Panc1 (cell line): Measurements from ENCODE around the gene TMEM109. TPM values are rescaled to one million over a fixed set of nuclear protein-coding genes. Genes with fewer than 3 reads are reported as not detected.

Experiments
- ATAC-seq: fragments of 200-7000 bp; cut with Tn5 transposase; 2 replicates; pipeline ENCODE4 v1.9.1; 2020; ENCODE audit warnings: mild to moderate bottlenecking, moderate library complexity
- BruUV-seq: library from RNA; stranded (reverse); fragments of 400-500 nt; replicated peaks from 2 replicates; lab custom pipeline; 2021; lab: Mats Ljungman, UMichigan
- CTCF ChIA-PET: fragments of 300-600 bp; sonication (Branson Sonifier 250); formaldehyde crosslinking; loops from one replicate; lab custom pipeline; 2022; ENCODE audit warnings: antibody characterized with exemption; lab: Charles Lee
- POLR2A ChIA-PET: fragments of 300-600 bp; sonication (Branson Sonifier 250); formaldehyde crosslinking; loops from one replicate; lab custom pipeline; 2022; ENCODE audit warnings: antibody characterized with exemption; lab: Charles Lee
- DNase-seq: peaks from one replicate; pipeline ENCODE4 v3.0.0-alpha.2; 2010; ENCODE audit warnings: low read depth, low spot score
- H3K27ac ChIP-seq: 2 replicates; pipeline ENCODE4 v1.5.1; 2011; ENCODE audit warnings: mild to moderate bottlenecking, low read length, inconsistent platforms
- H3K27me3 ChIP-seq: fragments of 200-500 bp; sonication (Bioruptor generic); 2 replicates; pipeline ENCODE4 v1.6.0; 2014; ENCODE audit warnings: low read length, inconsistent platforms; ENCODE audit not compliant: control insufficient read depth, insufficient read depth
- H3K36me3 ChIP-seq: fragments of 200-500 bp; sonication (Bioruptor generic); 2 replicates; pipeline ENCODE4 v1.5.1; 2014; ENCODE audit warnings: inconsistent platforms, mild to moderate bottlenecking, low read length, moderate library complexity; ENCODE audit not compliant: control insufficient read depth, insufficient read depth
- H3K4me1 ChIP-seq: 2 replicates; pipeline ENCODE4 v1.5.1; 2011; ENCODE audit warnings: inconsistent platforms, mild to moderate bottlenecking, low read length, moderate library complexity; ENCODE audit not compliant: control insufficient read depth, insufficient read depth
- H3K4me3 ChIP-seq, 2 experiments: 2 replicates each; pipeline ENCODE4 v1.5.1; 2011 to 2012; ENCODE audit warnings: low read depth in 2 of 2, low read length in 2 of 2, mild to moderate bottlenecking in 2 of 2, inconsistent platforms in 1 of 2, moderate library complexity in 1 of 2
- H3K9me3 ChIP-seq: fragments of 200-500 bp; sonication (Bioruptor generic); 2 replicates; pipeline ENCODE4 v1.5.1; 2014; ENCODE audit warnings: low read depth, mild to moderate bottlenecking, inconsistent platforms, low read length, moderate library complexity; ENCODE audit not compliant: control insufficient read depth, insufficient read depth
- CTCF ChIP-seq: fragments of 450-650 bp; IDR thresholded peaks from 2 replicates; pipeline ENCODE4 v1.5.1; 2017; ENCODE audit warnings: mild to moderate bottlenecking
- POLR2AphosphoS5 ChIP-seq: IDR thresholded peaks from 2 replicates; pipeline ENCODE4 v1.6.1; 2012; ENCODE audit warnings: mild to moderate bottlenecking, low read depth, low read length, moderate library complexity
- REST ChIP-seq, 2 experiments: IDR thresholded peaks; 2 replicates each; pipeline ENCODE4 v1.6.1; 2011 to 2012; ENCODE audit warnings: low read depth in 2 of 2, control low read depth in 1 of 2, low read length in 1 of 2, mild to moderate bottlenecking in 1 of 2, moderate library complexity in 1 of 2; ENCODE audit not compliant: insufficient read depth in 1 of 2
- SIN3A ChIP-seq: IDR thresholded peaks from 2 replicates; pipeline ENCODE4 v1.6.1; 2012; ENCODE audit warnings: low read depth, mild to moderate bottlenecking, low read length, moderate library complexity, borderline replicate concordance; ENCODE audit not compliant: insufficient read depth
- TCF7L2 ChIP-seq: IDR thresholded peaks from 2 replicates; pipeline ENCODE4 v1.6.1; 2011; ENCODE audit warnings: mild to moderate bottlenecking, low read depth, low read length, inconsistent platforms
- in situ Hi-C: cut with HindIII; loops from 2 replicates; pipeline ENCODE4 v1.10.0; 2016; ENCODE audit warnings: low sequenced_read_pairs, low pct_unique_long_range_greater_than_20kb
- intact Hi-C: fragments of 100-400 bp; cut with micrococcal nuclease; formaldehyde crosslinking; loops from one replicate; pipeline ENCODE4 v1.10.0; 2022; ENCODE audit not compliant: unreplicated experiment
- total RNA-seq: library from RNA; stranded (reverse); gene quantifications from one replicate; pipeline ENCODE4 v1.2.1, GENCODE V29; 2021; ENCODE audit not compliant: unreplicated experiment

TMEM109 gene
- total RNA-seq, 1 experiment from 2014 or later: 91.8 TPM

GRCh38 chr11:60895687-60896086 lies 18.3 kb upstream of the TMEM109 start:
- Histone ChIP-seq H3K27me3 (no peaks in the 10 kb centered on the region), H3K4me1 (no peaks in the 10 kb centered on the region), H3K9me3 (no peaks in the 10 kb centered on the region), H3K27ac (no peak overlapping the region), H3K4me3 (no peak overlapping the region), H3K36me3 (peaks cover 43% of the 10 kb centered on the region)
- ChIA-PET CTCF (no interaction called here), POLR2A (no interaction called here)
- intact Hi-C loops: no loop called here
- TF ChIP-seq REST (IDR thresholded peaks at IDR 0.05; ENCODE audit: insufficient read depth in 1 of 2, low read depth in 2 of 2, low read length in 1 of 2): no peak
- no peak for TF ChIP-seq CTCF
- no peak for TF ChIP-seq POLR2AphosphoS5
- no peak for TF ChIP-seq TCF7L2
- TF ChIP-seq SIN3A: no peak
- in situ Hi-C loops: no loop called here
- BruUV-seq: no TSS peak
- ATAC-seq (no peak), DNase-seq (no peak)

GRCh38 chr11:60897496-60897895 lies 16.5 kb upstream of the TMEM109 start:
- ATAC-seq (no peak), DNase-seq (no peak)
- H3K4me1 ChIP-seq: no peaks in the 10 kb centered on the region
- no peaks in the 10 kb centered on the region for H3K27me3 ChIP-seq
- TF ChIP-seq SIN3A (no peak), REST (IDR thresholded peaks at IDR 0.05; ENCODE audit: insufficient read depth in 1 of 2, low read depth in 2 of 2, low read length in 1 of 2) (no peak), CTCF (no peak), POLR2AphosphoS5 (no peak), TCF7L2 (no peak)
- H3K27ac ChIP-seq: no peak overlapping the region
- ChIA-PET CTCF (no interaction called here), POLR2A (no interaction called here)
- intact Hi-C loops: no loop called here
- in situ Hi-C loops: no loop called here
- no peaks in the 10 kb centered on the region for H3K9me3 ChIP-seq
- BruUV-seq: no TSS peak
- peaks cover 60% of the 10 kb centered on the region for H3K36me3 ChIP-seq
- H3K4me3 ChIP-seq: no peak overlapping the region
